GM06990 (cell line): ENCODE measurements around the gene DTNB.

Experiments
- DNase-seq: peaks from one replicate; pipeline ENCODE4 v3.0.0-alpha.2; 2011; ENCODE audit not compliant: insufficient read length; ENCODE audit errors: extremely low read depth
- H3K27me3 ChIP-seq: replicated peaks from 2 replicates; pipeline ENCODE4 v1.6.0; 2011; ENCODE audit warnings: low read length; ENCODE audit not compliant: control insufficient read depth, insufficient read depth
- H3K36me3 ChIP-seq: 2 replicates; pipeline ENCODE4 v1.5.1; 2011; ENCODE audit warnings: low read length; ENCODE audit not compliant: control insufficient read depth, insufficient read depth
- H3K4me3 ChIP-seq: replicated peaks from 2 replicates; pipeline ENCODE4 v1.5.1; 2011; ENCODE audit warnings: low read depth, mild to moderate bottlenecking, control low read depth, low read length
- CTCF ChIP-seq: IDR thresholded peaks from 2 replicates; pipeline ENCODE4 v1.5.1; 2011; ENCODE audit warnings: low read length, control low read depth, mild to moderate bottlenecking, inconsistent platforms; ENCODE audit not compliant: insufficient read depth, poor library complexity, severe bottlenecking

The DTNB gene

GRCh38 chr2:25402477-25402876 lies 270.9 kb downstream of the DTNB start:
- no peak overlapping the region for H3K4me3 ChIP-seq
- no peak for DNase-seq

DNA sequence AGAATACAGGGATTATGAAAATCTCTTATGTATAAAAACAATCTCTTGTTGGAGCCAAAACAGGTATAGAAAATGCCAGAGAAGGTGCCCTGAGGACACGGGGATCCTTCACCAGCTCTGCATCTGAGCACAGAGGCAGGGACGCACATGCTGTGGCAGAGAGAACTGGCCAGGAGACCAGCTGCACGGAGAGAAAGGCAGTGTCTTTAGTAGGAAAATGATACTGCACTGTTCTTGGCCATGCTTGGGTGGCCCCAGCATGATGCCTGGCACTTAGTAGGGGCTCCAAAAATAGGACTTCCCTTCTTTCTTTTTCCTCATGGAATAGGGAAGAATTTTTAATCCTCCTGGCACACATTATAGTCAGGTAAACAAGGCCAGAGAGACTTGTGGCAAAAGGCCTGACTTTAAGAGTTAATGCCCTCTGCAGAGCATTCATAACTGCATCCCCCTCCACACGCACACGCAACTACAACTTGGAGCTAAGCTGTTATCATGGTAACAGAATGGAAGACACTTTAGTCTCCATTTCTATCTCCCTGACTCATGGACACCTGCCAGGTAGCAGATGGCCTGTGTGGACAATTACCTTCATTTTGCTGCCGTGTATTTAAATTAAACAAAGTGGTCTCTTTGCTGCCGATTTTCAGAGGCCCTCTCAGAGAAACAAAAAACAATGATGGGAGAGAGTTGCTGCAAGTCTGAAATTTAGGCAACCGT lies 271.9 kb downstream of the DTNB start:
- no peak for TF ChIP-seq CTCF
- Histone ChIP-seq H3K27me3 (no peaks in the 10 kb centered on the region), H3K4me3 (no peak overlapping the region), H3K36me3 (no peaks in the 10 kb centered on the region)
- DNase-seq: no peak

More at GRCh38 chr2:25402477-25402876, 270.9 kb downstream of the DTNB start:
- no peak for TF ChIP-seq CTCF
- Histone ChIP-seq H3K27me3 (no peaks in the 10 kb centered on the region), H3K36me3 (no peaks in the 10 kb centered on the region)

DNA sequence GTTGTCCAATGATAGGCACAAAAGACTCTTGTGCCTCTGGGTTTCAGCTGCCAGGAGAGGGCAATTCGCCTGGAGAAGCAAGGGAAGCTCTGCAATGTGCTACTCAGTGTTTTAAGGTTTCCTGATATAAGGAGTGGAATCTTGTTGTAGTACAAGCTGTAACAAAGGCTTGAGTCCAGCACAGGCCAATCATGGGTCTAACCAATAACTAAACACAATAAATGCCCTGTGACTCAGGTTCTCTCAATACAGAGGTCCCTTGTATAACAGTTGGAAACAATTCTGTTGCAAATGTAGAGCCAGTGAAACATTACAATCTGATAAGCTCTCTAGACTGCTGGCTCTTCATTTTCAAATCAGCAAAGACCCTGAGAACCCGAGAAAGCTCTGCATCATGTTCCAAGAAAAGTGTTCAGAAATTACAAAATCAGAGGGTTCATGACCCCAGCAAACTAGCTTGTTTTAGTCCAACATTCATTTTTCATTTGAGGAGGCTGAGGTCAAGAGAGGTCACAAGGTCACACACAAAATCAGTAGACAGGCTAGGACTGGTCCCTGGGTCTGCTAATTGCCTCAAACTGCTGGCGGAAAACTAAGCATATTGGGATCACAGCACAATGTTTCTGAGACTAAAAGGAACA lies 272.7 kb downstream of the DTNB start:
- no peaks in the 10 kb centered on the region for H3K36me3 ChIP-seq
- TF ChIP-seq CTCF: no peak
- DNase-seq: no peak
- H3K27me3 ChIP-seq: no peaks in the 10 kb centered on the region
- no peak overlapping the region for H3K4me3 ChIP-seq

GRCh38 chr2:25400169-25400568 lies 273.2 kb downstream of the DTNB start:
- TF ChIP-seq CTCF: no peak
- DNase-seq: no peak

GRCh38 chr2:25398534-25398933 lies 274.8 kb downstream of the DTNB start:
- TF ChIP-seq CTCF: no peak
- Histone ChIP-seq H3K36me3 (no peaks in the 10 kb centered on the region), H3K27me3 (no peaks in the 10 kb centered on the region), H3K4me3 (no peak overlapping the region)
- DNase-seq: no peak

More at GRCh38 chr2:25400169-25400568, 273.2 kb downstream of the DTNB start:
- H3K4me3 ChIP-seq: no peak overlapping the region
- H3K27me3 ChIP-seq: no peaks in the 10 kb centered on the region
- H3K36me3 ChIP-seq: no peaks in the 10 kb centered on the region

DNA sequence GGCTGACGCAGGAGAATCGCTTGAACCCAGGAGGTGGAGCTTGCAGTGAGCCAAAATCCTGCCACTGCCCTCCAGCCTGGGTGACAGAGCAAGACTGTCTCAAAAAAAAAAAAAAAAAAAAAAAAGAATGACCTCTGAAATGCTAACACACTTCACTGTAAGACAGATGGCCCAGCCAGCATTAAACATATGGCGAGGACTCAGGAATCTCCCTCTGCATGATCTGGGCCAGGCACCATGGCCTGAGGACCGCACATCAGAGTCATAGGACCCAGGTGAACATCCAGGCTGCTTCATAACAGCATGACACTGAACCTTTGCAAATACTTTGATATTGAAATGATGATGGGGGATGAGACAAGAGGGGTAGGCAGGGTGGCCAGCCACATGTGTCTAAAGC lies 275.6 kb downstream of the DTNB start:
- Histone ChIP-seq H3K36me3 (no peaks in the 10 kb centered on the region), H3K27me3 (no peaks in the 10 kb centered on the region), H3K4me3 (no peak overlapping the region)
- TF ChIP-seq CTCF: no peak
- DNase-seq: no peak
